NCI-H1436 treated with DMSO at 0.1 percent for 48 hours (cell line): Measurements from ENCODE around the gene CSTPP1.
"Not testable (repeated sequence)": the region's sequence is repeated elsewhere in the genome, so short reads cannot be mapped to it uniquely, and the experiment has no call there.

Source experiments
- DNase-seq: peaks from one replicate; lab custom pipeline; 2025; lab: John Stamatoyannopoulos, UW

The CSTPP1 gene

GRCh38 chr11:47099918-47100315 lies 163.4 kb downstream of the CSTPP1 start:
- no peak for DNase-seq

- DNase-seq: no peak
Observed at GRCh38 chr11:47101406-47101805, 164.8 kb downstream of the CSTPP1 start.

GRCh38 chr11:47104261-47104950 lies 167.8 kb downstream of the CSTPP1 start:
- no peak for DNase-seq

GRCh38 chr11:47105541-47105940 lies 169.0 kb downstream of the CSTPP1 start:
- DNase-seq: no peak

- no peak for DNase-seq
Observed at GRCh38 chr11:47105974-47106373, 169.4 kb downstream of the CSTPP1 start.

GRCh38 chr11:47106798-47107411 lies 170.3 kb downstream of the CSTPP1 start:
- DNase-seq: peak; percentile 28

GRCh38 chr11:47107744-47108143 lies 171.2 kb downstream of the CSTPP1 start:
- DNase-seq: no peak

- DNase-seq: no peak
Observed at GRCh38 chr11:47108214-47108613, 171.7 kb downstream of the CSTPP1 start.

GRCh38 chr11:47109051-47109726 lies 172.6 kb downstream of the CSTPP1 start:
- DNase-seq: no peak

- DNase-seq: no peak
Observed at GRCh38 chr11:47109727-47110246, 173.2 kb downstream of the CSTPP1 start.

- DNase-seq: peak; percentile 90
Observed at GRCh38 chr11:47111318-47111804, 174.8 kb downstream of the CSTPP1 start.

- DNase-seq: not testable (repeated sequence)
Observed at GRCh38 chr11:47112941-47113340, 176.4 kb downstream of the CSTPP1 start.

- peak; percentile 7 for DNase-seq
Observed at GRCh38 chr11:47118958-47119688, 182.6 kb downstream of the CSTPP1 start.

GRCh38 chr11:47121056-47121455 lies 184.5 kb downstream of the CSTPP1 start:
- no peak for DNase-seq

GRCh38 chr11:47121731-47122130 lies 185.2 kb downstream of the CSTPP1 start:
- DNase-seq: no peak

GRCh38 chr11:47123094-47123493 lies 186.5 kb downstream of the CSTPP1 start:
- no peak for DNase-seq

GRCh38 chr11:47124675-47125074 lies 188.1 kb downstream of the CSTPP1 start:
- no peak for DNase-seq

GRCh38 chr11:47125083-47125482 lies 188.5 kb downstream of the CSTPP1 start:
- no peak for DNase-seq

GRCh38 chr11:47127213-47127612 lies 190.7 kb downstream of the CSTPP1 start:
- DNase-seq: peak; percentile 27

- DNase-seq: no peak
Observed at GRCh38 chr11:47130543-47130942, 194.0 kb downstream of the CSTPP1 start.

- no peak for DNase-seq
Observed at GRCh38 chr11:47131136-47131535, 194.6 kb downstream of the CSTPP1 start.

- no peak for DNase-seq
Observed at GRCh38 chr11:47132490-47132889, 195.9 kb downstream of the CSTPP1 start.
